ENCODE data around the gene MRPS11.
"Not testable (repeated sequence)": the region's sequence is repeated elsewhere in the genome, so short reads cannot be mapped to it uniquely, and the experiment has no call there.

Gene MRPS11

DNA sequence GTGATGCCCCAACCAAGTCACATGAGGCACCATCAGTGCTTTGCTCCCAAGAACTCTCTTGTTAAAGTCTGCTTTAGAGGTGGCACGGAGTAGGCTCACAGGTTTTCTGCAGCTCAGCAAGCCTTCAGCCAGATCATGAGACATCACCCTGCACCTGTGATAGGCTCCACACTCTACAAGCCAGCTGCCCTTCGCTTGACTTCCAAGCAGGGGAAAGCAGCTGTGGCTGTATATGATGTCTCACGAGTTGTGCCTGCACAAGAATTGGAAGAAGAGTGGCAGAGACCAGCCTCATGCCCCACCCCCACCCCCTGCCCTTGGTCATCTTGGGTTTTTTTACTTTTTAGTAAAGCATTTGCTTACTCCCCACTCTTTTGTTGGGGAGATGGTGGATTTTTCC, 22.5 kb downstream of the MRPS11 start:
- DNase-seq: no peak
- TF ChIP-seq POLR2A (IDR thresholded peaks at IDR 0.05; ENCODE audit: low read length) (no peak), GATA1 (IDR thresholded peaks at IDR 0.05; ENCODE audit: low read depth, low read length) (no peak)

GRCh38 chr15:88491158-88491557, 23.6 kb downstream of the MRPS11 start:
- TF ChIP-seq GATA1 (IDR thresholded peaks at IDR 0.05; ENCODE audit: low read depth, low read length): no peak
- no peak for DNase-seq

- no peak for DNase-seq
- no peak for TF ChIP-seq POLR2A (IDR thresholded peaks at IDR 0.05; ENCODE audit: low read length)
- TF ChIP-seq GATA1 (IDR thresholded peaks at IDR 0.05; ENCODE audit: low read depth, low read length): no peak
These were observed 26.3 kb downstream of the MRPS11 start for GRCh38 chr15:88493844-88494243.

DNA sequence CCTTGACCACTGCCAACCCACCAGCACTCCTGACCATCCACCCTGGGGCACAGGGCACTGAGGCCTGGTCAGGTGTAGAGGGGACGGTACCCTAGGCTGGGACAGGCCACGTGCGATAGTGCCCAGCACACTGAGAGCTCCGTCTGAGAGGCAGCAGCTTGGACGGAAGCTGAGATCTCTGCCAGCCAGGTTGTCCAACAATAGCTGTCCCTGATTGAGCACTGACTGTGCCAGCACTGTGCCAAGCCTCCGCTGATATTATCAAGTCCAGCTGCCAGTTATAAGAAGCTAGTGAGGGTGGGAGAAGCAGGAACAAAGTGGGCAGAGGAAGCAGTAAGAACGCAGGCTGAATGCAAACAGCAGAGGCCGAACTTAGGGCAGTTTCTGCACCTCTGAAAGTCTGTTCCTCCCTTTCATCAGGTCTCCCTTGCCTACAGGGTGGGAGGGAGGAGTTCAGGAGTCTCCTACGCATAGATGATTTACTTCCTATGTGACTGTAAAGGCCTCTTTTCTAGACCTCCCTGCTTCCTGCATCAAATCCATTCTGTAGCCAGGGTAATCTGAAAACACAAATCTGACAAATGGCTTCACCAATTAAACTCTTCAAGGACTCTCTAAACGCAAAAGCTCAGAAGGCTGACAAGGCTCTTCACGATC, 29.7 kb downstream of the MRPS11 start:
- no peak for DNase-seq
- TF ChIP-seq GATA1 (IDR thresholded peaks at IDR 0.05; ENCODE audit: low read depth, low read length) (no peak), POLR2A (IDR thresholded peaks at IDR 0.05; ENCODE audit: low read length) (no peak)

DNA sequence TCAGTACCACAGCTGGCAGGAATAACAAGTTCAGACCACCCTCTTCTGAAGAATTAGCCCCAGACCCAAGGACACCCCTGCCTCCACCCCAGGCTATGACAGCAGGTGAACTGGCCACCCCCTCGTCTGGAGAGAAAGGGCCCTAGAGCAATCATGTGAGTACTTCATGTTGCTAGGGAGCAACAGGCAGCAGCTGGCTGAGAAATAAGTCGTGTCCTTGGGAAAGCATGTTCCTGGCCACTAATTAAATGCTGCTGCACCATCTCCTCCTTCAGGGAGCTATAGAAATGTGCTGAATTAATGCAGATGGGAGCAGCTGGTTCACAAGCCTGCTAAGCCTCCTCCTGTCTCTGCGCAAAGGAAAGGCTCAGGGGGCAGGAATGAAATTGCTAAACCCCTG, 31.5 kb downstream of the MRPS11 start:
- TF ChIP-seq GATA1 (IDR thresholded peaks at IDR 0.05; ENCODE audit: low read depth, low read length): no peak
- TF ChIP-seq POLR2A (IDR thresholded peaks at IDR 0.05; ENCODE audit: low read length): no peak
- DNase-seq: no peak

DNA sequence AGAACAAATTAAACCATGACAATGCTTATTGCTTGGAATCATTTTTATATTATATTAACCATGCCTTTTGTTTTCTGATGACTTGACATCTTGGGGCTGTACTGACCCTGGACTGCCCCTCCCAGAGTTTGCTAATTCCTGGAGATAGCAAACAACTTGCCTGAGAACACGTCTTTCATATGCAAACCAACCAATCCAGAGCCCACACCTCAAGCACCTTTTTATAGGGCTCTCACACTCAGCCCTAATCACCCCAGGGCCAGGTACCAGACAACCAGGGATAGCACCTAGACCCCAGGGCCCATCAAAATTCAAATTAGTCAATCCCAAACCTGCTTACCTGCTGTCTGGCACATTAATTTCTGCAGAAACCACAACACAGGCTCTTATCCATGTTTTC, 36.9 kb downstream of the MRPS11 start:
- DNase-seq: no peak
- TF ChIP-seq GATA1 (IDR thresholded peaks at IDR 0.05; ENCODE audit: low read depth, low read length) (no peak), POLR2A (IDR thresholded peaks at IDR 0.05; ENCODE audit: low read length) (no peak)

DNA sequence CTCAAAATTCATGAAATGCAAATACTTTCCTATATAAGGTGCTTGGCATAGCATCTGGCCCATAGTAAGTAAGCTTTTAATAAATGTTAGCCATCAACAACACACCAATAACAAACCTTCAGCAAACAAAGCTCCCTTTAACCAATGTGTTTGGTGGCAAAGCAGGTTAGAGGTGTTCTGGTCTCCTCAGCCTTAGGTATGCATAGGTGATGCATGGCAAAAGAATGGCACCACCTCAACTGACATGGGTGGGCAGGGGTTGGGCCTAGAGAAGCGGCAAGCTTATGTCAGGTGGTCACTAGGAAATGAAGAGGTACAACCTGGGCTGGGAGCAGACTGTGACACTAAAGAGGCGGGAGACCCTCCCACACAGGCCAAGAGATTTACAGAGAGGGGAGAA, 38.2 kb downstream of the MRPS11 start:
- DNase-seq: no peak
- TF ChIP-seq POLR2A (IDR thresholded peaks at IDR 0.05; ENCODE audit: low read length): no peak
- no peak for TF ChIP-seq GATA1 (IDR thresholded peaks at IDR 0.05; ENCODE audit: low read depth, low read length)

GRCh38 chr15:88506628-88507027, 39.1 kb downstream of the MRPS11 start:
- no peak for TF ChIP-seq GATA1 (IDR thresholded peaks at IDR 0.05; ENCODE audit: low read depth, low read length)
- no peak for TF ChIP-seq POLR2A (IDR thresholded peaks at IDR 0.05; ENCODE audit: low read length)
- DNase-seq: no peak

GRCh38 chr15:88509321-88509720, 41.8 kb downstream of the MRPS11 start:
- no peak for DNase-seq
- TF ChIP-seq POLR2A (IDR thresholded peaks at IDR 0.05; ENCODE audit: low read length) (no peak), GATA1 (IDR thresholded peaks at IDR 0.05; ENCODE audit: low read depth, low read length) (no peak)

- no peak for DNase-seq
- no peak for TF ChIP-seq POLR2A (IDR thresholded peaks at IDR 0.05; ENCODE audit: low read length)
- no peak for TF ChIP-seq GATA1 (IDR thresholded peaks at IDR 0.05; ENCODE audit: low read depth, low read length)
These were observed 42.5 kb downstream of the MRPS11 start for GRCh38 chr15:88509964-88510363.

DNA sequence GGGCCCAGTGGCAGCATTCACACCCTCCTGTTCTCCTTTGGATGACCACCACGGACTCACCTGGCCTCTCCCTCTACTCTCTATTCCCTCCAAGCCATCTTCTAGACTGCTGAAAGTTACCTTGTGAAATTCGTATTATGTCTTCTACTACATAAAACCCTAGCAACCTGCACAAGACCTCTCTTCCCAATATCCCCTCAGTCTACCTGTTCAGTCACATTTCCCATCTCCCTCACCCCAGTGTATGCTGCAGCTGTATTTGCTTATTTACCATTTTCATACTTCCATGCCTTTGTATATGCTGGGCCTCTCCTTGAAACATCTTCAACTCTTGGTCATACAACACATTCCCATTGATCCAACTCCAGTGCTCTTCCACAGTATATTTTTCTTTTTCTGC, 43.7 kb downstream of the MRPS11 start:
- TF ChIP-seq GATA1 (IDR thresholded peaks at IDR 0.05; ENCODE audit: low read depth, low read length) (no peak), POLR2A (IDR thresholded peaks at IDR 0.05; ENCODE audit: low read length) (no peak)
- no peak for DNase-seq

- no peak for DNase-seq
- no peak for TF ChIP-seq GATA1 (IDR thresholded peaks at IDR 0.05; ENCODE audit: low read depth, low read length)
- no peak for TF ChIP-seq POLR2A (IDR thresholded peaks at IDR 0.05; ENCODE audit: low read length)
These were observed 44.6 kb downstream of the MRPS11 start for GRCh38 chr15:88512078-88512477.

GRCh38 chr15:88512601-88513000, 45.1 kb downstream of the MRPS11 start:
- TF ChIP-seq POLR2A (IDR thresholded peaks at IDR 0.05; ENCODE audit: low read length) (no peak), GATA1 (IDR thresholded peaks at IDR 0.05; ENCODE audit: low read depth, low read length) (no peak)
- DNase-seq: no peak

DNA sequence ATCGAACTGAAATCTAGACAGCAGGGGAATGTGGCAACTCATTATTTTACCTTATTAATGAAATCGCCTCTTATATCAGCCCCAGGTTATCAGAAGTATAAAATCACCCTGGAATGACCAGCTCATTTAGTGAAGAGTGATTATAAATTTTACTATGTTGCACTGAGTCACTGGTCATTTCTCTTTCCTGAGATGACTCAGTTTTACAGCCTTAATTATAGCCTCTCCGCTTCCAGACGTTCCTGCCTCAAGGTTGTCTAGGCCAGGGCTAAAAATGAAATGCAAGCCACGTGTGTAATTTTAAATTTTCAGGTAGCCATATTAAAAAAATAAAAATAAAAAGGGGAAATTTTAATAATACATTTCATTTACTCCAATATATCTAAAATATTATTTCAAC, 45.7 kb downstream of the MRPS11 start:
- TF ChIP-seq POLR2A (IDR thresholded peaks at IDR 0.05; ENCODE audit: low read length): no peak
- no peak for DNase-seq

DNA sequence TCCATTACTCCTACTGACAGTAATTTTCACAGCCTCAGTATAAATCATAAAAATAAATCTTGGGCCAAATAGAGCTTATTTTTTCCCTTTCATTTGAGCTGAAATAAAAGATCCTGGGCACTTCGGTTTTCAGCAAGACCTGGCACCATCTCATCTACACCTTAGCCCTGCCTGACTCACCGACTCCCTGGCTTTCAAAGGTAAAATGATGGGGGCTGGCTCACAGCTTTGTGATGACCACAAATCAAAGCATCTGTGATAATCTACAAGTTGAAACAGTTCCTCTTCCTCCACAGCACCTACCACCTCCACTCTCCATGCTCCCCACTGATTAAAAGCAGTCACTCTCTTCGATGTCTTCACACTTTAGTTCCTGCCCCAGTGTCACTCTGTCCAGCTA, 51.4 kb downstream of the MRPS11 start:
- DNase-seq: no peak
- TF ChIP-seq GATA1 (IDR thresholded peaks at IDR 0.05; ENCODE audit: low read depth, low read length): no peak
- TF ChIP-seq POLR2A (IDR thresholded peaks at IDR 0.05; ENCODE audit: low read length): no peak

- DNase-seq: not testable (repeated sequence)
These were observed 56.6 kb downstream of the MRPS11 start for GRCh38 chr15:88524094-88524493.
